Stimulated activated naive CD4-positive, alpha-beta T cell treated with Interleukin-2 at 50 U/mL for 16 hours (primary cell): ENCODE measurements around the gene COG4.

ENCODE experiments used
- DNase-seq: peaks from one replicate; lab custom pipeline; 2025; lab: John Stamatoyannopoulos, UW

The COG4 gene

GRCh38 chr16:70434484-70435260, 88.7 kb downstream of the COG4 start:
- no peak for DNase-seq

DNA sequence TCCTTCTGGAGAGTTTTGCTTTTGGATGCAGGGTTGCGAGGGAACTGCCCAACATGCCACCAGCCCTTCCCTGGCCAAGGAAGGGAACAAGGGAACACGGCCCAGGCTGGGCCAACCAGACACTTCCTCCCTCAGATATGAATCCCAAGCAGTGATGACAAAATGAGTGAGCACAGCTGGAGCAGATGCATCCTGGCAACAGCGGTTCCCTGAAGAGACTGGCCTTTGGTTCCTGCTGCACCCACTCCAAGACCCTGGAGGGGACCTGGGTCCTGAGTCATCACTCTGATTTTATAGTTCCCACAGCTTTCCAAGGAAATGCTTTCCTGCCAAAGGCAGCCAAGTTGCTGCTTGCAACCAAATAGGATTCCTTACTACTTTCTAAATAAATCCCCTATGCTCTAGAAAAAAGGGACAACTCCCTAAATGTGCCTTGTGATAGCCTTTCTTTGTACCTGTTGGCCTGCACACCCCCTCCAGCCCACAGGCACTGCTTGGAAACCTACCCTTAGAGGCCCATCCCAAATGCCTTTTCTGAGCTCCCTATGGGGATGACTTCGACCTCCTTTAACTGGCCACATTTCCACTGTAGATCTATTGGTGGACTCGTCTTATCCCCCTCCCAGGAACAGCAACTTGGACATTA, 89.8 kb downstream of the COG4 start:
- no peak for DNase-seq

DNA sequence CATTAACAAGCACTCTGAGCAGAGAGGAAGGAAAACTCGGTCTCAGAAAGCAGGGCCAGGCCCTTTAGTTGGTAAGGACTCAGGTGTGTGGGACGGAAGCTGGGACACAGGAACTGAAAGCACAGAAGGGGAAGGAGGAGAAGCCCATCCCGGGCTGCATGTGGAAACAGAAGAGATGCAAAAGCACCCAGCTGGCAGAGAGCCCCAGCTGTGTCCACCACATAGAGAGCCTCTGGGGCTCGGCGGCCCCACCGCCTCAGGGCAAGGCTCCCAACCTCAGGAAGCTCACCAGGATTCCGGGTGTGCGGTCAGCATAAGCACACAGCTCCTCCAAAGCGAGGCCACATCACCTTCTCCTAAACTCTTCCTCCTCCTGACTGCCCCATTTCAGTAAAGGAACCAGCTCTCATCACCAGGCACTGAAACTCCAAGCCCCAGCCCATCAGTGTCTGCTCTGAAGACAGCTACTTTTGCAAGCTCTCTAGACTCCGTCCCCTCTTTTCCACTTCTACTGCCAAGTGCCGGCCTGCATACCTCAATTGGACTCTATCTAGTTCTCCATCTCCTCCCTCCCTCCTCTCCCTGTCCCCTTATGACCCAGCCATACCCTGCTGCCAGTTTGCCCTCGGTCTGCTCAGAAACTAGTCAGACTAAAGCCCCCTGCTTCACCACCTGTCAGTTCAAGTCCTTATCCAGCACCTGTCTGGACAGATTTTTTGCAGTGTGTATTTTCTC, 90.5 kb downstream of the COG4 start:
- no peak for DNase-seq

DNA sequence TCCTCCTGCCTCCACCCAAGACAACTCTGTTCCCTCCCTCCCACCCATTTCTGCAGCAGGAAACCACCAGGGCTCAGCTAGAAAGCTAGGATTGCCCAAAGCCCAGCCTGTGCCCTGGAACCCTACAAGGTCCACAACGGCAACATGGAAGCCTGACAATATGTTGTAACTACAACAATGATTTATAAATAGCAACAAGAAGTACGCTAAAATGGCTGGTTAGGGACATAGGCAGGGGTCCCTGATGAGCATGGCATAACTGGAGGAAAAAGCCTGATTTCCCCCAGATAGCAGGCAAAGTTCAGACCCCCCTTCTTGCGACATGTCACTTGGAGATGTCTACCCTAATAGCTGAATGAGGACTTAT, 91.0 kb downstream of the COG4 start:
- DNase-seq: no peak

- peak; percentile 41 for DNase-seq
Measured at GRCh38 chr16:70430667-70431536, 92.5 kb downstream of the COG4 start.
